ENCODE results near the gene PPARD. TPM values are rescaled to one million over a fixed set of nuclear protein-coding genes. Genes with fewer than 3 reads are reported as not detected.

PPARD gene
- total RNA-seq, 3 donors from 2014 or later (not counting 1 experiment from before 2014, with no cell fraction given) = 14.4 to 20.4 (median 18.8) TPM

GRCh38 chr6:35419961-35420360, 77.6 kb downstream of the PPARD start:
- WGBS (ENCODE audit: insufficient coverage) = 99% methylated on average over 14 of the region's 14 CpGs
- TF ChIP-seq CTCF (IDR thresholded peaks at IDR 0.05) = no peak
- peaks cover 28% of the 10 kb centered on the region for H3K36me3 ChIP-seq (ENCODE audit: control insufficient read depth, insufficient read depth, low read length)
- no peak for ATAC-seq
- Mint-ChIP-seq H3K27me3 (ENCODE audit: low read depth in 2 of 2) (no peaks in the 10 kb centered on the region), H3K9me3 (no peaks in the 10 kb centered on the region), H3K27ac (no peak overlapping the region), H3K36me3 (no peaks in the 10 kb centered on the region), H3K4me3 (no peak overlapping the region), H3K4me1 (peaks cover 19 to 25% of the 10 kb centered on the region in 2 donors)
- no peaks in the 10 kb centered on the region for H3K27me3 ChIP-seq (ENCODE audit: control insufficient read depth, insufficient read depth, low read length)
- H3K4me3 ChIP-seq (ENCODE audit: low read length) = no peak overlapping the region
- H3K4me1 ChIP-seq (ENCODE audit: control insufficient read depth, insufficient read depth, low read length) = peaks cover 18% of the 10 kb centered on the region
- DNase-seq = no peak
- H3K27ac ChIP-seq (ENCODE audit: low read length) = no peak overlapping the region
- no peaks in the 10 kb centered on the region for H3K9me3 ChIP-seq (ENCODE audit: control insufficient read depth, insufficient read depth, low read length)
- intact Hi-C loops (cut with micrococcal nuclease) = no loop called here

GRCh38 chr6:35425284-35425683, 82.9 kb downstream of the PPARD start:
- no peaks in the 10 kb centered on the region for H3K27me3 ChIP-seq (ENCODE audit: control insufficient read depth, insufficient read depth, low read length)
- no peak overlapping the region for H3K27ac ChIP-seq (ENCODE audit: low read length)
- Mint-ChIP-seq H3K4me1 (no peaks in the 10 kb centered on the region), H3K9me3 (peaks cover 0 to 6% of the 10 kb centered on the region in 2 donors), H3K27ac (no peak overlapping the region), H3K4me3 (no peak overlapping the region), H3K27me3 (ENCODE audit: low read depth in 2 of 2) (no peaks in the 10 kb centered on the region), H3K36me3 (peaks cover 13% of the 10 kb centered on the region)
- no peak overlapping the region for H3K4me3 ChIP-seq (ENCODE audit: low read length)
- TF ChIP-seq CTCF (IDR thresholded peaks at IDR 0.05) = no peak
- intact Hi-C loops (cut with micrococcal nuclease) = no loop called here
- DNase-seq (no peak), ATAC-seq (no peak)
- peaks cover 19% of the 10 kb centered on the region for H3K9me3 ChIP-seq (ENCODE audit: control insufficient read depth, insufficient read depth, low read length)
- no peaks in the 10 kb centered on the region for H3K4me1 ChIP-seq (ENCODE audit: control insufficient read depth, insufficient read depth, low read length)
- peaks cover 33% of the 10 kb centered on the region for H3K36me3 ChIP-seq (ENCODE audit: control insufficient read depth, insufficient read depth, low read length)
- 100% methylated on average over 2 of the region's 3 CpGs for WGBS (ENCODE audit: insufficient coverage)

- Histone ChIP-seq H3K9me3 (ENCODE audit: control insufficient read depth, insufficient read depth, low read length) (peaks cover 20% of the 10 kb centered on the region), H3K36me3 (ENCODE audit: control insufficient read depth, insufficient read depth, low read length) (peaks cover 32% of the 10 kb centered on the region), H3K27ac (ENCODE audit: low read length) (no peak overlapping the region), H3K4me3 (ENCODE audit: low read length) (no peak overlapping the region), H3K4me1 (ENCODE audit: control insufficient read depth, insufficient read depth, low read length) (no peaks in the 10 kb centered on the region), H3K27me3 (ENCODE audit: control insufficient read depth, insufficient read depth, low read length) (no peaks in the 10 kb centered on the region)
- Mint-ChIP-seq H3K9me3 (peaks cover 0 to 6% of the 10 kb centered on the region in 2 donors), H3K36me3 (peaks cover 15% of the 10 kb centered on the region), H3K27me3 (ENCODE audit: low read depth in 2 of 2) (no peaks in the 10 kb centered on the region), H3K4me1 (no peaks in the 10 kb centered on the region), H3K27ac (no peak overlapping the region), H3K4me3 (no peak overlapping the region)
- ATAC-seq = no peak
- TF ChIP-seq CTCF (IDR thresholded peaks at IDR 0.05) = no peak
- intact Hi-C loops (cut with micrococcal nuclease) = no loop called here
- WGBS (ENCODE audit: insufficient coverage) = 55% methylated on average over 7 of the region's 8 CpGs
- DNase-seq = no peak
Observed at GRCh38 chr6:35426074-35426473, 83.7 kb downstream of the PPARD start.

GRCh38 chr6:35427435-35427834, 85.1 kb downstream of the PPARD start:
- intact Hi-C loops (cut with micrococcal nuclease) = no loop called here
- no peak for TF ChIP-seq CTCF (IDR thresholded peaks at IDR 0.05)
- peaks cover 15% of the 10 kb centered on the region for H3K36me3 Mint-ChIP-seq
- no peak overlapping the region for H3K4me3 ChIP-seq (ENCODE audit: low read length)
- no peaks in the 10 kb centered on the region for H3K4me1 Mint-ChIP-seq
- H3K36me3 ChIP-seq (ENCODE audit: control insufficient read depth, insufficient read depth, low read length) = peaks cover 23% of the 10 kb centered on the region
- no peak overlapping the region for H3K27ac ChIP-seq (ENCODE audit: low read length)
- H3K27me3 ChIP-seq (ENCODE audit: control insufficient read depth, insufficient read depth, low read length) = no peaks in the 10 kb centered on the region
- H3K4me1 ChIP-seq (ENCODE audit: control insufficient read depth, insufficient read depth, low read length) = no peaks in the 10 kb centered on the region
- H3K27me3 Mint-ChIP-seq (ENCODE audit: low read depth in 2 of 2) = no peaks in the 10 kb centered on the region
- peaks cover 0 to 6% of the 10 kb centered on the region in 2 donors for H3K9me3 Mint-ChIP-seq
- no peak overlapping the region for H3K27ac Mint-ChIP-seq
- H3K9me3 ChIP-seq (ENCODE audit: control insufficient read depth, insufficient read depth, low read length) = peaks cover 20% of the 10 kb centered on the region
- WGBS (ENCODE audit: insufficient coverage) = 98% methylated on average over 5 of the region's 5 CpGs
- no peak for ATAC-seq
- H3K4me3 Mint-ChIP-seq = no peak overlapping the region
- DNase-seq = no peak
